ENCODE measurements around the gene LOX.

DNA sequence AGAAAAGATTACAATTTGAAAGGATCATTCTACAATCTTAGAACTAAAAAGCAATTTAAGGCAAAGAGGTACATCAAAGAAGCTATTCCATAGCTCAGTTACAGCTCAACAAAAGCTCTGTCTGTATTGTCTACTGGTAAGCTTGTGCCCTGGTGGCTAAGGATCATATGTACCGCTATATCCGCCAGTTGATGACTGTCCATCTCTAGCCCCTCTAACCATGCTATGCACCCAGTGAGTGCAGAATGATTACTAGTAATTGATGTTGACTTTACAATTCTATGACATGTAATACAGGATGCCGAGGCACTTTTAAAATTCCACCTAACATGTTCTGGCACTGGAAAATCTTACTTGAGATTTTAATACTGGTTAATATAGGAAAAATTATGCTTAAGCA lies 13.1 kb downstream of the LOX start:
- TF ChIP-seq, protein P1, sequence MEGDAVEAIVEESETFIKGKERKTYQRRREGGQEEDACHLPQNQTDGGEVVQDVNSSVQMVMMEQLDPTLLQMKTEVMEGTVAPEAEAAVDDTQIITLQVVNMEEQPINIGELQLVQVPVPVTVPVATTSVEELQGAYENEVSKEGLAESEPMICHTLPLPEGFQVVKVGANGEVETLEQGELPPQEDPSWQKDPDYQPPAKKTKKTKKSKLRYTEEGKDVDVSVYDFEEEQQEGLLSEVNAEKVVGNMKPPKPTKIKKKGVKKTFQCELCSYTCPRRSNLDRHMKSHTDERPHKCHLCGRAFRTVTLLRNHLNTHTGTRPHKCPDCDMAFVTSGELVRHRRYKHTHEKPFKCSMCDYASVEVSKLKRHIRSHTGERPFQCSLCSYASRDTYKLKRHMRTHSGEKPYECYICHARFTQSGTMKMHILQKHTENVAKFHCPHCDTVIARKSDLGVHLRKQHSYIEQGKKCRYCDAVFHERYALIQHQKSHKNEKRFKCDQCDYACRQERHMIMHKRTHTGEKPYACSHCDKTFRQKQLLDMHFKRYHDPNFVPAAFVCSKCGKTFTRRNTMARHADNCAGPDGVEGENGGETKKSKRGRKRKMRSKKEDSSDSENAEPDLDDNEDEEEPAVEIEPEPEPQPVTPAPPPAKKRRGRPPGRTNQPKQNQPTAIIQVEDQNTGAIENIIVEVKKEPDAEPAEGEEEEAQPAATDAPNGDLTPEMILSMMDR (IDR thresholded peaks at IDR 0.05): no peak
- TF ChIP-seq EZH2phosphoT487 (IDR thresholded peaks at IDR 0.05) (no peak), EZH2 (IDR thresholded peaks at IDR 0.05) (no peak)
